Body of pancreas (tissue), 4 donors: ENCODE results near the gene SRGAP1.

Source experiments
- CTCF ChIP-seq, 7 experiments: fragments of 450-650 bp in 4 of 7; fragments of 200-600 bp in 3 of 7; sonication (generic) in 3 of 7; IDR thresholded peaks; one replicate each; pipeline ENCODE4 v1.5.1; 2016 to 2019; ENCODE audit warnings: antibody characterized with exemption in 7 of 7
- POLR2A ChIP-seq, 3 donors: fragments of 450-650 bp; IDR thresholded peaks; one replicate each; pipeline ENCODE4 v1.6.1; 2016; ENCODE audit warnings: antibody characterized with exemption in 3 of 3, mild to moderate bottlenecking in 2 of 3

GRCh38 chr12:64098709-64099354, 254.3 kb downstream of the SRGAP1 start:
- TF ChIP-seq CTCF (IDR thresholded peaks at IDR 0.05), result no peak
- no peak for TF ChIP-seq POLR2A (IDR thresholded peaks at IDR 0.05)
